Neural crest cell (in vitro differentiated cells): ENCODE results near the gene WDR1. TPM values are rescaled to one million over a fixed set of nuclear protein-coding genes. Genes with fewer than 3 reads are reported as not detected.

Experiments used
- DNase-seq: peaks from one replicate; pipeline ENCODE4 v3.0.0; 2021; ENCODE audit warnings: low read depth, mixed read lengths, low spot score
- H3K27ac Mint-ChIP-seq: one replicate; pipeline ENCODE4 v1.8.0; 2021; ENCODE audit warnings: mild to moderate bottlenecking, mixed read lengths; ENCODE audit not compliant: unreplicated experiment
- H3K27me3 Mint-ChIP-seq: 2 replicates; pipeline ENCODE4 v1.8.0; 2021; ENCODE audit warnings: low read depth, mild to moderate bottlenecking, mixed read lengths
- H3K36me3 Mint-ChIP-seq: 2 replicates; pipeline ENCODE4 v1.8.0; 2021; ENCODE audit warnings: low read depth, mild to moderate bottlenecking, mixed read lengths
- H3K4me1 Mint-ChIP-seq: 2 replicates; pipeline ENCODE4 v1.8.0; 2021; ENCODE audit warnings: mixed read lengths
- H3K4me3 Mint-ChIP-seq: one replicate; pipeline ENCODE4 v1.8.0; 2021; ENCODE audit warnings: mild to moderate bottlenecking, mixed read lengths
- H3K9me3 Mint-ChIP-seq: 2 replicates; pipeline ENCODE4 v1.8.0; 2021; ENCODE audit warnings: mixed read lengths
- CTCF ChIP-seq: fragments of 200-600 bp; sonication (generic); conservative IDR thresholded peaks from 2 replicates; pipeline ENCODE4 v1.5.0; 2021; ENCODE audit warnings: antibody characterized with exemption, mild to moderate bottlenecking
- total RNA-seq: library from RNA; stranded (reverse); gene quantifications from 2 replicates; pipeline ENCODE4 v1.2.1, GENCODE V29; 2021

The WDR1 gene
- total RNA-seq, 1 donor from 2014 or later = 154 TPM

GRCh38 chr4:10140866-10141759 is 24.5 kb upstream of the WDR1 start:
- Mint-ChIP-seq H3K4me1 (no peaks in the 10 kb centered on the region), H3K27ac (no peak overlapping the region), H3K4me3 (no peak overlapping the region), H3K27me3 (peaks cover 16% of the 10 kb centered on the region), H3K36me3 (no peaks in the 10 kb centered on the region), H3K9me3 (no peaks in the 10 kb centered on the region)
- no peak for DNase-seq
- no peak for TF ChIP-seq CTCF

- Mint-ChIP-seq H3K4me1 (no peaks in the 10 kb centered on the region), H3K27me3 (peaks cover 14% of the 10 kb centered on the region), H3K9me3 (no peaks in the 10 kb centered on the region), H3K4me3 (no peak overlapping the region), H3K27ac (no peak overlapping the region), H3K36me3 (no peaks in the 10 kb centered on the region)
- TF ChIP-seq CTCF = no peak
- no peak for DNase-seq
Measured at GRCh38 chr4:10139518-10139917, 22.9 kb upstream of the WDR1 start.

GRCh38 chr4:10135260-10135659 is 18.7 kb upstream of the WDR1 start:
- Mint-ChIP-seq H3K9me3 (no peaks in the 10 kb centered on the region), H3K4me1 (no peaks in the 10 kb centered on the region), H3K27me3 (no peaks in the 10 kb centered on the region), H3K36me3 (no peaks in the 10 kb centered on the region), H3K4me3 (no peak overlapping the region), H3K27ac (no peak overlapping the region)
- no peak for DNase-seq
- TF ChIP-seq CTCF = no peak

- TF ChIP-seq CTCF = no peak
- H3K27me3 Mint-ChIP-seq = no peaks in the 10 kb centered on the region
Measured at GRCh38 chr4:10134141-10134540, 17.5 kb upstream of the WDR1 start.

GRCh38 chr4:10131202-10131601 is 14.6 kb upstream of the WDR1 start:
- H3K27ac Mint-ChIP-seq = no peak overlapping the region
- no peak for DNase-seq
- no peak for TF ChIP-seq CTCF
- no peaks in the 10 kb centered on the region for H3K36me3 Mint-ChIP-seq
- H3K27me3 Mint-ChIP-seq = no peaks in the 10 kb centered on the region
- no peaks in the 10 kb centered on the region for H3K9me3 Mint-ChIP-seq
- no peak overlapping the region for H3K4me3 Mint-ChIP-seq
- no peaks in the 10 kb centered on the region for H3K4me1 Mint-ChIP-seq

More at GRCh38 chr4:10134141-10134540, 17.5 kb upstream of the WDR1 start:
- Mint-ChIP-seq H3K4me1 (no peaks in the 10 kb centered on the region), H3K9me3 (no peaks in the 10 kb centered on the region), H3K4me3 (no peak overlapping the region), H3K27ac (no peak overlapping the region), H3K36me3 (no peaks in the 10 kb centered on the region)
- no peak for DNase-seq
